Neural cell (in vitro differentiated cells): ENCODE measurements around the gene ARHGEF7.

ENCODE experiments used
- EZH2 ChIP-seq: fragments of 200-600, 300-800 bp; shearing (Covaris generic), sonication (generic); IDR thresholded peaks from 2 replicates; pipeline ENCODE4 v1.6.1; 2014; ENCODE audit warnings: antibody characterized with exemption, low read length, borderline replicate concordance, mild to moderate bottlenecking; ENCODE audit not compliant: insufficient read depth, poor library complexity, severe bottlenecking
- TAF1 ChIP-seq: IDR thresholded peaks from 2 replicates; pipeline ENCODE4 v1.6.1; 2012; ENCODE audit warnings: low read depth
- TF ChIP-seq, protein P1 (sequence below): fragments of 450-650 bp; IDR thresholded peaks from 2 replicates; pipeline ENCODE4 v1.5.1; 2014; ENCODE audit warnings: antibody characterized with exemption, mild to moderate bottlenecking, moderate library complexity; ENCODE audit not compliant: poor library complexity, severe bottlenecking

DNA sequence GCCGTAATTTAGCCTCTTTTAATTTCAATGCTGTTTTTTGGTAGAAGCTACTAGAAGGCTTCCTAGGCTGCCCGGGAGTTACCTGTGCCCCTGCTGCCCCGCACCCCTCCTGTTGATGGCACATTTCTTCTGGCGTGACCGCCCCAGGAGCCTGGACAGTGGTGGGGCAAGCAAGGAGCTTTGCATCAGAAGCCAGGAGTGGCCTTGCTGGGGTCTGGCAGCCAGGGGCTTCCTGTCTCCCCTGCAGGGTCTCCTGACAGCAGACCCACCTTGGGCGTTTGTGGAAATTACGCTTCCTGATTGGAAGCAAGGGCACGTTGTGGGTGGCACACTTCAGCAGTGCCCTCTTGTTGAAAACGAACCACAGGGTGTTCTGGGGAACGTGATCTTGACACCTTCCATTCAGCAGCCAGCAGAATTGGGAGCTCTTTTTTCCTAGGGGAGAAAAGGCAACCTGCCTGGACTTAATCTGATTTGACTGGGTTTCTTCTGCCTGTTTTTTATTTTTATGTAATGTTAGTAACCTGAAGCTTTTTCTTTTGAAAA lies 115.3 kb downstream of the ARHGEF7 start:
- TF ChIP-seq EZH2 (no peak), TAF1 (no peak)
- TF ChIP-seq, protein P1, sequence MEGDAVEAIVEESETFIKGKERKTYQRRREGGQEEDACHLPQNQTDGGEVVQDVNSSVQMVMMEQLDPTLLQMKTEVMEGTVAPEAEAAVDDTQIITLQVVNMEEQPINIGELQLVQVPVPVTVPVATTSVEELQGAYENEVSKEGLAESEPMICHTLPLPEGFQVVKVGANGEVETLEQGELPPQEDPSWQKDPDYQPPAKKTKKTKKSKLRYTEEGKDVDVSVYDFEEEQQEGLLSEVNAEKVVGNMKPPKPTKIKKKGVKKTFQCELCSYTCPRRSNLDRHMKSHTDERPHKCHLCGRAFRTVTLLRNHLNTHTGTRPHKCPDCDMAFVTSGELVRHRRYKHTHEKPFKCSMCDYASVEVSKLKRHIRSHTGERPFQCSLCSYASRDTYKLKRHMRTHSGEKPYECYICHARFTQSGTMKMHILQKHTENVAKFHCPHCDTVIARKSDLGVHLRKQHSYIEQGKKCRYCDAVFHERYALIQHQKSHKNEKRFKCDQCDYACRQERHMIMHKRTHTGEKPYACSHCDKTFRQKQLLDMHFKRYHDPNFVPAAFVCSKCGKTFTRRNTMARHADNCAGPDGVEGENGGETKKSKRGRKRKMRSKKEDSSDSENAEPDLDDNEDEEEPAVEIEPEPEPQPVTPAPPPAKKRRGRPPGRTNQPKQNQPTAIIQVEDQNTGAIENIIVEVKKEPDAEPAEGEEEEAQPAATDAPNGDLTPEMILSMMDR = no peak
